ENCODE data around the gene HBM. TPM values are rescaled to one million over a fixed set of nuclear protein-coding genes. Genes with fewer than 3 reads are reported as not detected.

Gene HBM
- total RNA-seq, 1 experiment from 2014 or later: not detected

DNA sequence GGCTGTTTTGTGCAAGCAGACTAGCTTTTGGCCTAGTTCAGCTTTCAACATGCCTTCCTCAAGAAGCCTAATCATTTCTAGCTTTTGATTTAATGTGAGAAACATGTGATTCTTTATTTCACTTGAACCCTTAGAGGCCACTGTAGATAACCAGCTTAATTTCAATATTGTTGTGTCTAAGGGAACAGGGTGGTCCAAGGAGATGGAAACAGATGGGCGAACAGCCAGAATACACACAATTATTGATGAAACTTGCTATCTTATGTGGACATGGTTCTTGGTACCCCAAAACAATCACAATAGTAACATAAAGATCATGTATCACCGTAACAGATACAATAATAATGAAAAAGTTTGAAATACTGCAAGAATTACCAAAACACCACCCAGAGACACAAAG, 32.1 kb upstream of the HBM start:
- no peak overlapping the region for H3K18ac ChIP-seq (ENCODE audit: insufficient read length, low read depth, low read length)
- H3K4ac ChIP-seq (ENCODE audit: low read depth, low read length): no peak overlapping the region
- H3K79me1 ChIP-seq (ENCODE audit: insufficient read depth, low read depth, low read length, poor library complexity, severe bottlenecking): peaks cover 4% of the 10 kb centered on the region
- no peaks in the 10 kb centered on the region for H3K27me3 ChIP-seq (ENCODE audit: insufficient read depth, low read length)
- no peak overlapping the region for H3K4me3 Mint-ChIP-seq
- H2BK120ac ChIP-seq (ENCODE audit: low read depth, low read length, poor library complexity, severe bottlenecking): no peak overlapping the region
- no peak overlapping the region for H3T11ph ChIP-seq (ENCODE audit: low read length)
- H2AK5ac ChIP-seq (ENCODE audit: insufficient read length, low read length): no peak overlapping the region
- H3K23ac ChIP-seq (ENCODE audit: insufficient read length, low read depth, low read length): no peak overlapping the region
- H4K20me1 ChIP-seq (ENCODE audit: control insufficient read depth, insufficient read depth, insufficient read length): no peaks in the 10 kb centered on the region
- no peak overlapping the region for H2BK15ac ChIP-seq (ENCODE audit: low read depth, low read length)
- H4K5ac ChIP-seq (ENCODE audit: insufficient read length, low read depth, low read length): no peak overlapping the region
- H2BK5ac ChIP-seq (ENCODE audit: insufficient read length, low read length): no peak overlapping the region
- H2BK20ac ChIP-seq (ENCODE audit: low read depth, low read length, poor library complexity, severe bottlenecking): no peak overlapping the region
- no peaks in the 10 kb centered on the region for H3K23me2 ChIP-seq (ENCODE audit: insufficient read length, low read depth, low read length, poor library complexity, severe bottlenecking)
- no peak for DNase-seq
- H3K56ac ChIP-seq (ENCODE audit: insufficient read length, low read depth, low read length): no peak overlapping the region
- no peak overlapping the region for H4K8ac ChIP-seq (replicated peaks; ENCODE audit: insufficient read length, low read depth, low read length)
- H4K91ac ChIP-seq (ENCODE audit: insufficient read length, low read depth, low read length): no peak overlapping the region
- peak overlapping the region in 1 of 3 experiments; percentile 55; a peak in 1 of 7 replicates for H3K27ac Mint-ChIP-seq
- no peak overlapping the region for H3K27ac ChIP-seq (ENCODE audit: insufficient read length, low read depth, low read length)
- H3K4me2 ChIP-seq (ENCODE audit: insufficient read depth, insufficient read length, low read length): no peak overlapping the region
- H3K4me1 Mint-ChIP-seq: peaks cover 0 to 2% of the 10 kb centered on the region in 2 experiments; a peak in 1 of 4 replicates
- no peak overlapping the region for H3K9ac ChIP-seq (ENCODE audit: extremely low read depth, insufficient read length, low read length)
- no peak overlapping the region for H2AFZ ChIP-seq (ENCODE audit: low read length)
- H3K4me1 ChIP-seq (ENCODE audit: insufficient read depth, low read length): no peaks in the 10 kb centered on the region
- no peaks in the 10 kb centered on the region for H3K9me3 ChIP-seq (ENCODE audit: control insufficient read depth, low read depth, low read length)
- no CpG with 5 or more reads among the region's 2 CpGs for WGBS (ENCODE audit: extremely low coverage, insufficient read length, low lambda C conversion rate)
- H3K14ac ChIP-seq (ENCODE audit: insufficient read depth, low read length): no peak overlapping the region
- no peaks in the 10 kb centered on the region for H3K27me3 Mint-ChIP-seq (ENCODE audit: low read depth)
- H3K9me3 Mint-ChIP-seq: no peaks in the 10 kb centered on the region
- TF ChIP-seq, protein P1, sequence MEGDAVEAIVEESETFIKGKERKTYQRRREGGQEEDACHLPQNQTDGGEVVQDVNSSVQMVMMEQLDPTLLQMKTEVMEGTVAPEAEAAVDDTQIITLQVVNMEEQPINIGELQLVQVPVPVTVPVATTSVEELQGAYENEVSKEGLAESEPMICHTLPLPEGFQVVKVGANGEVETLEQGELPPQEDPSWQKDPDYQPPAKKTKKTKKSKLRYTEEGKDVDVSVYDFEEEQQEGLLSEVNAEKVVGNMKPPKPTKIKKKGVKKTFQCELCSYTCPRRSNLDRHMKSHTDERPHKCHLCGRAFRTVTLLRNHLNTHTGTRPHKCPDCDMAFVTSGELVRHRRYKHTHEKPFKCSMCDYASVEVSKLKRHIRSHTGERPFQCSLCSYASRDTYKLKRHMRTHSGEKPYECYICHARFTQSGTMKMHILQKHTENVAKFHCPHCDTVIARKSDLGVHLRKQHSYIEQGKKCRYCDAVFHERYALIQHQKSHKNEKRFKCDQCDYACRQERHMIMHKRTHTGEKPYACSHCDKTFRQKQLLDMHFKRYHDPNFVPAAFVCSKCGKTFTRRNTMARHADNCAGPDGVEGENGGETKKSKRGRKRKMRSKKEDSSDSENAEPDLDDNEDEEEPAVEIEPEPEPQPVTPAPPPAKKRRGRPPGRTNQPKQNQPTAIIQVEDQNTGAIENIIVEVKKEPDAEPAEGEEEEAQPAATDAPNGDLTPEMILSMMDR (conservative IDR thresholded peaks at IDR 0.05): no peak
- H3K79me2 ChIP-seq (ENCODE audit: insufficient read depth, low read length): no peaks in the 10 kb centered on the region
- no peak overlapping the region for H2BK12ac ChIP-seq (ENCODE audit: insufficient read length, low read depth, low read length)
- H3K36me3 Mint-ChIP-seq (ENCODE audit: insufficient read depth in 1 of 3, low read depth in 3 of 3): 0 out of 7 replicates have a peak, but pooled peaks cover 0 to 2% (median 0%) of the 10 kb centered on the region in 3 experiments
